ENCODE measurements around the gene SAMMSON.

DNA sequence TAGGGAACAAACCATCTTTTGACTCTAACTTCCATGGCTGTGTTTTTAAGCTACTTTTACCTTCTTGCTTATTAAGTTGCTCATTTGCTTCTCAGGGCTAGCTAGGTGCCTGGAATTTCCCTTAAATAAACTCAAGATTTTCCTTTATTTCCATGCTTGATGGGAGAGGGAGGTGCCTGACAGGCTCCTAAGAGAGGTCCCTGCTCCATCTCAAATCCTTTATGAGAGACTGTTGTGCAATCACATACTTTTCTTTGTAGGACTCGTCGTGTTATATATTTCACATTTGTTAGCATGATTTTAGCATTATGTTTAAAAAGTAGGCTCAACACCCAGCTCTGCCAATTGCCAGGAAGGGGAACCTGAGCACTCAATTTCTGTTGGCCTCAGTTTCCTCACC is 95.7 kb downstream of the SAMMSON start:
- TF ChIP-seq, protein P1, sequence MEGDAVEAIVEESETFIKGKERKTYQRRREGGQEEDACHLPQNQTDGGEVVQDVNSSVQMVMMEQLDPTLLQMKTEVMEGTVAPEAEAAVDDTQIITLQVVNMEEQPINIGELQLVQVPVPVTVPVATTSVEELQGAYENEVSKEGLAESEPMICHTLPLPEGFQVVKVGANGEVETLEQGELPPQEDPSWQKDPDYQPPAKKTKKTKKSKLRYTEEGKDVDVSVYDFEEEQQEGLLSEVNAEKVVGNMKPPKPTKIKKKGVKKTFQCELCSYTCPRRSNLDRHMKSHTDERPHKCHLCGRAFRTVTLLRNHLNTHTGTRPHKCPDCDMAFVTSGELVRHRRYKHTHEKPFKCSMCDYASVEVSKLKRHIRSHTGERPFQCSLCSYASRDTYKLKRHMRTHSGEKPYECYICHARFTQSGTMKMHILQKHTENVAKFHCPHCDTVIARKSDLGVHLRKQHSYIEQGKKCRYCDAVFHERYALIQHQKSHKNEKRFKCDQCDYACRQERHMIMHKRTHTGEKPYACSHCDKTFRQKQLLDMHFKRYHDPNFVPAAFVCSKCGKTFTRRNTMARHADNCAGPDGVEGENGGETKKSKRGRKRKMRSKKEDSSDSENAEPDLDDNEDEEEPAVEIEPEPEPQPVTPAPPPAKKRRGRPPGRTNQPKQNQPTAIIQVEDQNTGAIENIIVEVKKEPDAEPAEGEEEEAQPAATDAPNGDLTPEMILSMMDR (optimal IDR thresholded peaks at IDR 0.05 in 1 of 3, IDR thresholded peaks at IDR 0.05 in 1 of 3, conservative IDR thresholded peaks at IDR 0.05 in 1 of 3; ENCODE audit: extremely low read depth in 1 of 3, insufficient read depth in 2 of 3, low read length in 3 of 3): no peak
- TF ChIP-seq EZH2 (IDR thresholded peaks at IDR 0.05; ENCODE audit: low read length): no peak

All from keratinocyte (primary cell).